RWPE1 (cell line): ENCODE results near the gene WDR82.

Experiments
- CTCF ChIA-PET: fragments of 350-600 bp; sonication (Branson Sonifier 250); formaldehyde crosslinking; extraction: SDS; loops from one replicate; lab custom pipeline; 2021; lab: Yijun Ruan, JAX
- POLR2A ChIA-PET: fragments of 400-600 bp; formaldehyde crosslinking; extraction: SDS; loops from one replicate; lab custom pipeline; 2020; ENCODE audit warnings: antibody characterized with exemption; ENCODE audit not compliant: low non-redundant PET; lab: Yijun Ruan, JAX
- DNase-seq: peaks from one replicate; pipeline ENCODE4 v3.0.0; 2012; ENCODE audit warnings: low spot score
- H3K27ac ChIP-seq: fragments of 450-650 bp; 2 replicates; pipeline ENCODE4 v1.5.1; 2017
- TF ChIP-seq, protein P1 (sequence below): fragments of 450-650 bp; conservative IDR thresholded peaks from 2 replicates; pipeline ENCODE4 v1.5.1; 2017; ENCODE audit warnings: low read depth, mild to moderate bottlenecking

The WDR82 gene

DNA sequence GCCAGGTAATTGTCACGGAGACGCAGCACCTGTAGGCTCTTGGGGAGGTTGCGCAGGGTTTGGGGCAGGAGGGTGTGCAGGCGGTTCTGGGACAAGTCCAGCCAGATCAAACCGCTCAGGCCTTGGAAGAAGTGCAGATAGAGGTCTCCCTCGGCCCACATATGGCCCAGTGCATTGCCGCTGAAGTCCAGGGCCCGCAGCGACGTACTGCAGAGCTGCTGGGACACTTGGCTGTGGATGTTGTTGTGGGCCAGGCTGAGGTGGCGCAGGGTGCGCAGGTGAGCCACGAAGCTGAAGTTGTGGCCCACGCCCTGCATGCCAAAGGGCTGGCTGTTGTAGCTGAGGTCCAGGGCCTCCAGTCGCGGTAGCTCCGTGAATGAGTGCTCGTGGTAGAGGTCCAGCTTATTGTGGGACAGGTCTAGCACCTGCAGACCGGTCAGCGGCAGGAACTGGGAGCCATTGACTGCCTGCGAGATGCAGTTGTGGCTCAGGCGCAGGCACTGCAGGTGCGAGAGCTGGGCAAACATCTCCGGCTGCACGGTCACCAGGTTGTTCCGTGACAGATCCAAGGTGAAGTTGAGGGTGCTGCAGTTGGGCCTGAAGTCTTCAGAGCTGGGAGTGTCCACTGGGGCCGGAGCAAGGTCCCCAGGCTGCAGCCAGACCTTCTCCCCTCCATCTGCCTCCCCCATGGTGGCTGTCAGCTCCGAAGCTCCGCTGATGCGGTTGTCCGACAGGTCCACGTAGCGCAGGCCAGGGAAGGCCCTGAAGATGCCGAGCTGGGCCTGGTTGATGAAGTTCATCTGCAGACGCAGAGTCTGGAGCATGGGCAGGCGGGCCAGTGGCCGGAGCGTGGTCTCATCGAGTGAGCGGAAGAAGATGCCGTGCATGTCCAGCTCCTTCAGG lies 55.9 kb downstream of the WDR82 start:
- CTCF ChIA-PET, result interaction anchor here (0.6 to 1.7 kb wide), 3 partner anchors 8 to 117 kb away, joined by 4 to 5 read pairs (median 5); no protein-coding TSS in a partner anchor
- no peak overlapping the region for H3K27ac ChIP-seq
- DNase-seq, result no peak
- POLR2A ChIA-PET, result interaction anchor here (0.6 kb wide), 1 partner anchor 28 kb away, joined by 3 read pairs; no protein-coding TSS in a partner anchor
- TF ChIP-seq, protein P1, sequence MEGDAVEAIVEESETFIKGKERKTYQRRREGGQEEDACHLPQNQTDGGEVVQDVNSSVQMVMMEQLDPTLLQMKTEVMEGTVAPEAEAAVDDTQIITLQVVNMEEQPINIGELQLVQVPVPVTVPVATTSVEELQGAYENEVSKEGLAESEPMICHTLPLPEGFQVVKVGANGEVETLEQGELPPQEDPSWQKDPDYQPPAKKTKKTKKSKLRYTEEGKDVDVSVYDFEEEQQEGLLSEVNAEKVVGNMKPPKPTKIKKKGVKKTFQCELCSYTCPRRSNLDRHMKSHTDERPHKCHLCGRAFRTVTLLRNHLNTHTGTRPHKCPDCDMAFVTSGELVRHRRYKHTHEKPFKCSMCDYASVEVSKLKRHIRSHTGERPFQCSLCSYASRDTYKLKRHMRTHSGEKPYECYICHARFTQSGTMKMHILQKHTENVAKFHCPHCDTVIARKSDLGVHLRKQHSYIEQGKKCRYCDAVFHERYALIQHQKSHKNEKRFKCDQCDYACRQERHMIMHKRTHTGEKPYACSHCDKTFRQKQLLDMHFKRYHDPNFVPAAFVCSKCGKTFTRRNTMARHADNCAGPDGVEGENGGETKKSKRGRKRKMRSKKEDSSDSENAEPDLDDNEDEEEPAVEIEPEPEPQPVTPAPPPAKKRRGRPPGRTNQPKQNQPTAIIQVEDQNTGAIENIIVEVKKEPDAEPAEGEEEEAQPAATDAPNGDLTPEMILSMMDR, result no peak

DNA sequence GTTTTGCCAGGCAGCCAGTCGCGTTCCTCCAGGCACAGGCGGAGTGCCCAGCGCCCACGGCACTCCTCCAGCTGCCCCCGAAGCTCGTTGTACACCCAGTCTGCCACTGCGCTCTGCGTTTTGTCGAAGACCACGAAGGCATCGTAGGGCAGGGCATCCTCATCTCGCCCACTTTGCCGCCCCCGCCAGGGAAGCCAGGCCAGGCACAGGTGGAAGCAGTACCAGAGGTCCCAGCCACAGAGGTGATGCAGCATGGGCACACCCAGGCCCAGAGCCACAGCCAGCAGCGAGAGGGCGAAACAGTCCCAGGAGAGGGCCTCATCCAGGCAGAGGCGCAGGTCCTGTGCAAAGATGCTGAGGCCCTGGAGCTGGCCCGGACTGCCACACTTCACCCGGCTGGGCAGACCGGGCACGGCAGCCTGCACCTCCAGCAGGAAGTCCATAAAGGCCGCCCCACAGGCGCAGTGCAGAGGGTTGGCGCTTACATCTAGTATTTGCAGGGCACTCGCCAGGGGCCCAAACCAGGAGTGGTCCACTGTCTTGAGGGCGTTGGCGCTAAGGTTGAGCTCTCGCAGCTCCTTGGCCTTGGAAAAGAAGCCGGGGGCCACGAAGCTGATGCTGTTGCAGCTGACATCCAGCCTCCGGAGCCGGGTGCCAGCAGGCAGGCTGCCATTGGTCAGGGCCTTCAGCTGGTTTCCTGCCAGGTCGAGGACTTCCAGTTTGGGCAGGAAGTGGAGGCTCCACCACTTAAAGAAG lies 56.7 kb downstream of the WDR82 start:
- ChIA-PET CTCF (interaction anchor here (0.5 to 1.7 kb wide), 3 partner anchors 11 to 117 kb away, joined by 3 to 5 read pairs (median 4); no protein-coding TSS in a partner anchor), POLR2A (no interaction called here)
- DNase-seq, result no peak
- TF ChIP-seq, protein P1, result no peak
- H3K27ac ChIP-seq, result peak overlapping the region; percentile 28; the same call in 1 of the 2 replicates

DNA sequence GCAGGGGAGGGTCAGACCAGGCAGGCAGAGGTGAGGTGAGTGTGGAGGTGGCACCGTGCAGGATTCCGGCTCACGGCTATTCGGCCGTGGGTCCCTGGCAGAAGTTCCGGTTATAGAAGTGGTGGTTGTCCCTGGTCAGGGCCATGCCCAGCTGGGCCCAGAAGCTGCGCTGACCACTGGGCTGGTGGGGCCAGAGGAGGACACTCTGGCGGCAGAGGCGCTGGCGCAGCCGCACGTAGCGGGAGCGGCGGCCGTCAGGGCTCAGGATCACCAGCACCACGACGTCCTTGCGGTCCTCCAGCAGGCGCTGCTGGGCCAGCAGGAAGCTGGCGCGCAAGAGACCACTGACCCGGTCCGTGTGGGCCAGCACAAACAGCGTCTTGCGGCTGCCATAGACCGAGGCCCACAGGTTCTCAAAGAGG lies 57.3 kb downstream of the WDR82 start:
- H3K27ac ChIP-seq, result peak overlapping the region; percentile 28

DNA sequence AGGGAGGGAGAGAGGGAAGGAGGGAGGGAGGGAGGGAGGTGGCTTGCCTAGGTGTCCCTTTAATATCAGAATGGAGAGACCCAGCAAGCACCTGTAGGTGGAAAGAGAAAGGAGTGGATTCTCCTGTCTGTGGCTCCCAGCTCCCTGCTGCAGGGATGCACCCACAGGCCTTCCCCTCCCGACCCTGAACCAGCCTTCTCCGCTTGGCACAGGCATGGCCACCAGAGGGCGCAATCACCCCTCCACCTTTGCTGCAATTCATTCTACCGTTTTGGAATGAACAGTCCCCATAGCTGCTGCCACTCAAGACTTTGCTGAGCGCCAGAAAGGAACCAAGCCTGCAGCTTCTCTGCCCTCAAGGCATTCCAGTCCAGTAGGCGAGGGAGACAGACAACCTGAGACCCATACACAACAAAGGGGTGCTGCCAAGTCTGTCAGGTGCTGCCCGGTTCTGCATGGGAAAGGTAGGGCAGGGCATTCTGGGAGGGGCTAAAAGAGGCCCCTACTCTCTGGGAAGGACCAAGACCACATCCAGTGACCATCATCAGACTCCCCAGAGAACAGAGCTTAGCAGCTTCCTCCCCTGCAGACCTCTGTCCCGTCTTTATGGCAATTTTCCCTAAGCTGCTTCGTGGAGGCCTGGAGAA lies 57.9 kb downstream of the WDR82 start:
- H3K27ac ChIP-seq, result peak overlapping the region; percentile 28
- TF ChIP-seq, protein P1, result peak; percentile 90
- peak; percentile 68 for DNase-seq
- POLR2A ChIA-PET, result no interaction called here
- CTCF ChIA-PET, result interaction anchor here (0.6 to 1.7 kb wide), 10 partner anchors 11 to 187 kb away, joined by 3 to 16 read pairs (median 3); no protein-coding TSS in a partner anchor

More for the DNA sequence above, 57.3 kb downstream of the WDR82 start:
- ChIA-PET CTCF (interaction anchor here (1.2 to 1.7 kb wide), 5 partner anchors 10 to 118 kb away, joined by 3 to 16 read pairs (median 3); no protein-coding TSS in a partner anchor), POLR2A (no interaction called here)
- TF ChIP-seq, protein P1, result no peak
- DNase-seq, result no peak

DNA sequence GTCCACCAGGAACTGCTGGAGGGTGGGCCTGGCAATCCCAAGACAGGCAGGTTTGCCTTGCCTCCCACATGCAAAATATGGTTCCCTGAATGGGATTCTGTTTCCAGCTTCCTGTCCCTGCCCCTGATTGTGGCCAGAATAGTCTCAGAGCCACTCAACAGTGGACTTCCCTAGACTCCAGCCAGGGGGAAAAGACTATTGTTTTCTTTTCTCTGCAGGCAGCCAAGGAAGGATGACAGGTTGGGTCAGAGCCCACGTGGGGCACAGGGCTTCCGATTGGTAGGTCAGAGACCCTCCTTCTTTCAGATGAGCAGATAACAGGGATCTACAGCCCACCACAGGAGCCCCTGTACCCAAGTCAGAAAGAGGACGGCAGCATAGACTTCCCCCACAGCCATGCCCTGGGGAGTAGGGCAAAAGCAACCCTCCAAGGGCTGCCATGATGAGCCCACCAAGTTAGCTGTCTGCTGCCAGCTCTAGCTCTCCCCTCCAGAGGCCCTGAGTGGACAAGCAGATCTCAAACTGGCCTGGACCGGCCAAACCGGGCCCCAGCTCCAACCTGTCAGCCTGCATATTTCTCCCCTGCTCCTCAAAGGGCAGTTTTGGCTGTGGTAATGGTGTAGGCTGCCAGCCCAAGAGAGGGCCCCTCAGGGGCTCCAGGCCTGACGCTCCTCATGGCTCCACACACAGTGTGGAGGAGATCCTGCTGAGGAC lies 59.4 kb downstream of the WDR82 start:
- TF ChIP-seq, protein P1, result no peak
- peak overlapping the region; percentile 93 for H3K27ac ChIP-seq
- POLR2A ChIA-PET, result no interaction called here
- DNase-seq, result no peak
- CTCF ChIA-PET, result interaction anchor here (0.6 to 0.7 kb wide), 2 partner anchors 120 to 262 kb away, joined by 4 to 5 read pairs; no protein-coding TSS in a partner anchor
